ENCODE measurements around the gene IDI2.

IDI2 gene

DNA sequence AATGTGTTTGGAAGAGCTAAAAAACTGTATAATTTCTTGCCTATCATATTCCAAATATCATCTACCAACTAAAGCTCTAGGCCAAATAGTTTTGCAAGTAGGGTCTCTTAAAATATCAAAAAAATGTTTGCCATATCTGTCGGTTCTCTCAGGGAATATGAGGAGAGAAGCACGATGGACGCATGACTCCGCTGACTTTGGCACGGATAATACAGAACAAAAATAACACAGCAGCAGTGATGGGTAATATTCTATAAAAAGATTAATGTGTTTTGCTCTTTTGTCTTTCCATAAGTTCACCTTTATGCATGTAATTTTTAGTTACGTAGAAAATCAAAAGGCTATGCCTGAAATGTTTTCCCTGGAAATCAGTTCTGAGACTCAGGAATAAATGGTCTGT, 919 bp upstream of the IDI2 start:
- TF ChIP-seq, protein P1, sequence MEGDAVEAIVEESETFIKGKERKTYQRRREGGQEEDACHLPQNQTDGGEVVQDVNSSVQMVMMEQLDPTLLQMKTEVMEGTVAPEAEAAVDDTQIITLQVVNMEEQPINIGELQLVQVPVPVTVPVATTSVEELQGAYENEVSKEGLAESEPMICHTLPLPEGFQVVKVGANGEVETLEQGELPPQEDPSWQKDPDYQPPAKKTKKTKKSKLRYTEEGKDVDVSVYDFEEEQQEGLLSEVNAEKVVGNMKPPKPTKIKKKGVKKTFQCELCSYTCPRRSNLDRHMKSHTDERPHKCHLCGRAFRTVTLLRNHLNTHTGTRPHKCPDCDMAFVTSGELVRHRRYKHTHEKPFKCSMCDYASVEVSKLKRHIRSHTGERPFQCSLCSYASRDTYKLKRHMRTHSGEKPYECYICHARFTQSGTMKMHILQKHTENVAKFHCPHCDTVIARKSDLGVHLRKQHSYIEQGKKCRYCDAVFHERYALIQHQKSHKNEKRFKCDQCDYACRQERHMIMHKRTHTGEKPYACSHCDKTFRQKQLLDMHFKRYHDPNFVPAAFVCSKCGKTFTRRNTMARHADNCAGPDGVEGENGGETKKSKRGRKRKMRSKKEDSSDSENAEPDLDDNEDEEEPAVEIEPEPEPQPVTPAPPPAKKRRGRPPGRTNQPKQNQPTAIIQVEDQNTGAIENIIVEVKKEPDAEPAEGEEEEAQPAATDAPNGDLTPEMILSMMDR (IDR thresholded peaks at IDR 0.05), result no peak
- intact Hi-C loops (cut with DNase I; ENCODE audit: low total_unique reads), result no loop called here
- H3K27ac ChIP-seq, result no peak overlapping the region
- no peak for DNase-seq
- H3K36me3 ChIP-seq, result no peaks in the 10 kb centered on the region
- no peaks in the 10 kb centered on the region for H3K9me3 ChIP-seq
- H3K4me3 ChIP-seq, result no peak overlapping the region
- H3K4me1 ChIP-seq, result no peaks in the 10 kb centered on the region
- no peaks in the 10 kb centered on the region for H3K27me3 ChIP-seq

- Histone ChIP-seq H3K27me3 (no peaks in the 10 kb centered on the region), H3K9me3 (no peaks in the 10 kb centered on the region), H3K4me1 (no peaks in the 10 kb centered on the region), H3K27ac (no peak overlapping the region), H3K4me3 (no peak overlapping the region), H3K36me3 (peaks cover 4 to 21% (median 8%) of the 10 kb centered on the region in 3 donors)
- intact Hi-C loops (cut with DNase I; ENCODE audit: low total_unique reads), result no loop called here
- TF ChIP-seq, protein P1 (IDR thresholded peaks at IDR 0.05), result no peak
- no peak for DNase-seq
Measured at GRCh38 chr10:1024103-1024502, 1.6 kb downstream of the IDI2 start.

DNA sequence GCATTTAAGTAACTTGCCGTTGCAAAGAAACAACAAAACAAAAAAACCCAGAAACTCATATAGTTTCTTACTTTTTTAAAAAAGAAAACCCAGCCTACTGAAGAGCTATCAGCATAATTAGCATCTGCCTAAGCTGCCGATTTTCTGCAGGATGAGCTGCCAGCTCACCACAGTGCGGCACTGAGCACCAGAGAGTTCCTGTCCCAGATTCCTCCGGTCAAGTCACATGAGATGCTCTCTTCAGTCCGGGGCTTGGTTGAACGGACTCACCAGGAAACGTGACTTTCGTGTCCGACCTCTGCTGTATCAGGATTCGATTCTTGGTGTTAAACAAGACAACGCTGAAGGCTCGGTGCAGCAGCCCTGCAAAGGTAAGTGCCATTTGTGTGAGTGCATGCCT, 3.2 kb downstream of the IDI2 start:
- H3K27me3 ChIP-seq, result no peaks in the 10 kb centered on the region
- H3K27ac ChIP-seq, result no peak overlapping the region
- no peak overlapping the region for H3K4me3 ChIP-seq
- H3K9me3 ChIP-seq, result no peaks in the 10 kb centered on the region
- no peaks in the 10 kb centered on the region for H3K4me1 ChIP-seq
- peaks cover 18 to 38% (median 24%) of the 10 kb centered on the region in 3 donors for H3K36me3 ChIP-seq
- intact Hi-C loops (cut with DNase I; ENCODE audit: low total_unique reads), result no loop called here
- TF ChIP-seq, protein P1 (IDR thresholded peaks at IDR 0.05), result no peak
- no peak for DNase-seq

DNA sequence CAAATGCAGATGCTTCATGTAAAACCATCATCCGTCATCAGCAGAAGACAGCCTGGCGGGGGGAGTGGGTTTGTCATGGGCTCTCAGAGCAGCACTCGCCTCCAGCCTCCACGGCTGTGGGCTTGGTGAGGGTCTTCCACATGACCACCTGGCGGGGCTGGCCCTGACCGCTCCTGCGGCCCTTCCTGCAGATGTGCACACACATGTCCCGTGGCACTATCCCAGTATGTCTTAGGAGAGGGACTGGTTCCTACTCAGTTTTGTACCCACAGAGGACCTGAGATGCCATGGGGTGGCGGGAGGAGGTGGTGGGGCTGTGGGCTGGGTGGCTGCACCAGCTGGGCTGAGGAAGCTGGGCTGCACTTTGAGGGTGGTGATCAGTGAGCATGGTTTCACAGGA, 4.7 kb downstream of the IDI2 start:
- Histone ChIP-seq H3K27me3 (no peaks in the 10 kb centered on the region), H3K27ac (no peak overlapping the region), H3K36me3 (peaks cover 33 to 52% (median 38%) of the 10 kb centered on the region in 3 donors), H3K4me3 (no peak overlapping the region), H3K9me3 (no peaks in the 10 kb centered on the region), H3K4me1 (no peaks in the 10 kb centered on the region)
- intact Hi-C loops (cut with DNase I; ENCODE audit: low total_unique reads), result no loop called here
- DNase-seq, result no peak
- TF ChIP-seq, protein P1 (IDR thresholded peaks at IDR 0.05), result no peak

- peaks cover 37 to 57% (median 43%) of the 10 kb centered on the region in 3 donors for H3K36me3 ChIP-seq
- H3K9me3 ChIP-seq, result no peaks in the 10 kb centered on the region
- no peaks in the 10 kb centered on the region for H3K4me1 ChIP-seq
- TF ChIP-seq, protein P1 (IDR thresholded peaks at IDR 0.05), result no peak
- no peak overlapping the region for H3K4me3 ChIP-seq
- intact Hi-C loops (cut with DNase I; ENCODE audit: low total_unique reads), result no loop called here
- no peaks in the 10 kb centered on the region for H3K27me3 ChIP-seq
- no peak overlapping the region for H3K27ac ChIP-seq
- DNase-seq, result no peak
Measured at GRCh38 chr10:1020460-1020859, 5.2 kb downstream of the IDI2 start.

DNA sequence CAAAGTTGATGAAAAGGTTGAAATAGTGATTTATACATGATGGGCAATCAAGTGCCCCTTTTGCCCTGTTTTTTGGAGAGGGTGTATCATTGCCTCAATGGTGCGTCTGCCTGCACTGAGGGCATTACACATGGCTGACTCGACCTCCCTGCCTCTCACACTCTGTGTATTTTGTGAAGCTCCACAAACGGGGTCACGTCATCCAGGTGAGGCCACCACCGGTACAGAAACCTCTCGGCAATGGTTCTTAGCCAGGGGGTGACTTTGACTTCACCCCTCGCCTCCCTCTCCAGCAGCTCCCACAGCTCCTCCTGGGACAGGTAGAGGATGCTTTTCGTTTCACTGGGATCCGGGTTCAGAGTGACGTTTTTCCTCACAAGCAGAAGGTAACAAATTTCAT, 6.3 kb downstream of the IDI2 start:
- H3K27ac ChIP-seq, result no peak overlapping the region
- no peaks in the 10 kb centered on the region for H3K4me1 ChIP-seq
- TF ChIP-seq, protein P1 (IDR thresholded peaks at IDR 0.05), result no peak
- peaks cover 41 to 66% (median 49%) of the 10 kb centered on the region in 3 donors for H3K36me3 ChIP-seq
- no peak overlapping the region for H3K4me3 ChIP-seq
- H3K27me3 ChIP-seq, result no peaks in the 10 kb centered on the region
- no peaks in the 10 kb centered on the region for H3K9me3 ChIP-seq
- DNase-seq, result no peak
- intact Hi-C loops (cut with DNase I; ENCODE audit: low total_unique reads), result no loop called here
